HCT116 (cell line): ENCODE results near the gene OPTN. TPM values are rescaled to one million over a fixed set of nuclear protein-coding genes. Genes with fewer than 3 reads are reported as not detected.

Experiments
- ATAC-seq: fragments of 200-7000 bp; cut with Tn5 transposase; 2 replicates; pipeline ENCODE4 v1.9.1; 2020; ENCODE audit warnings: mild to moderate bottlenecking, moderate library complexity
- BruUV-seq: library from RNA; stranded (reverse); fragments of 400-500 nt; replicated peaks from 2 replicates; lab custom pipeline; 2021; lab: Mats Ljungman, UMichigan
- CTCF ChIA-PET: fragments of 300-600 bp; sonication (Branson Sonifier 250); formaldehyde crosslinking; loops from one replicate; lab custom pipeline; 2021; ENCODE audit warnings: antibody characterized with exemption; lab: Charles Lee
- POLR2A ChIA-PET: fragments of 300-600, 350-600 bp; sonication (Branson Sonifier 250); formaldehyde crosslinking; loops from one replicate; lab custom pipeline; 2021; ENCODE audit warnings: antibody characterized with exemption; lab: Charles Lee
- RAD21 ChIA-PET, 2 experiments: fragments of 300-600 bp; sonication (Branson Sonifier 250); formaldehyde crosslinking; loops; one replicate each; lab custom pipeline; 2023; ENCODE audit warnings: low total read pairs in 2 of 2; ENCODE audit not compliant: uncharacterized antibody in 2 of 2, unreplicated experiment in 2 of 2, low non-redundant PET in 1 of 2; lab: Charles Lee
- DNase-seq: peaks from one replicate; pipeline ENCODE4 v3.0.0-alpha.2; 2010; ENCODE audit warnings: low read depth, low spot score
- H2AFZ ChIP-seq: fragments of 200-600 bp; shearing (Covaris generic), sonication (generic); 2 replicates; pipeline ENCODE4 v1.6.1; 2017; ENCODE audit warnings: low read depth, mixed run types, mixed read lengths, antibody characterized with exemption, low read length; ENCODE audit not compliant: poor library complexity, severe bottlenecking
- H3K27ac ChIP-seq: 2 replicates; pipeline ENCODE4 v1.5.1; 2012; ENCODE audit warnings: low read depth, low read length
- H3K27me3 ChIP-seq: fragments of 200-600 bp; sonication (generic); 2 replicates; pipeline ENCODE4 v1.6.1; 2016; ENCODE audit warnings: mixed run types, low read length, mixed read lengths; ENCODE audit not compliant: insufficient read depth
- H3K36me3 ChIP-seq, 2 experiments: fragments of 200-500 bp in 1 of 2; fragments of 200-600 bp in 1 of 2; sonication (Bioruptor generic) in 1 of 2; sonication (generic) in 1 of 2; 2 replicates each; pipeline versions ENCODE4 v1.5.1 to v1.6.1; 2014 to 2016; ENCODE audit warnings: low read length in 2 of 2, inconsistent platforms in 1 of 2, mixed read lengths in 1 of 2, mixed run types in 1 of 2; ENCODE audit not compliant: insufficient read depth in 2 of 2, control insufficient read depth in 1 of 2
- H3K4me1 ChIP-seq, 2 experiments: fragments of 200-600 bp in 1 of 2; sonication (generic) in 1 of 2; 2 replicates each; pipeline versions ENCODE4 v1.5.1 to v1.6.1; 2012 to 2017; ENCODE audit warnings: low read length in 2 of 2, inconsistent platforms in 1 of 2, mild to moderate bottlenecking in 1 of 2, mixed read lengths in 1 of 2, mixed run types in 1 of 2, moderate library complexity in 1 of 2; ENCODE audit not compliant: insufficient read depth in 2 of 2, control insufficient read depth in 1 of 2
- H3K4me2 ChIP-seq: fragments of 200-600 bp; sonication (generic); 2 replicates; pipeline ENCODE4 v1.6.1; 2017; ENCODE audit warnings: mixed run types, low read length, mixed read lengths
- H3K4me3 ChIP-seq, 2 experiments: fragments of 200-600 bp in 1 of 2; sonication (generic) in 1 of 2; replicated peaks in 1 of 2; 2 replicates each; pipeline ENCODE4 v1.5.1; 2011 to 2016; ENCODE audit warnings: low read length in 2 of 2, control low read depth in 1 of 2, low read depth in 1 of 2, mild to moderate bottlenecking in 1 of 2, mixed read lengths in 1 of 2, mixed run types in 1 of 2
- H3K79me2 ChIP-seq: fragments of 200-600 bp; sonication (generic); 2 replicates; pipeline ENCODE4 v1.6.1; 2017; ENCODE audit warnings: mild to moderate bottlenecking, mixed run types, low read length, moderate library complexity, mixed read lengths; ENCODE audit not compliant: insufficient read depth
- H3K9ac ChIP-seq: fragments of 200-600 bp; sonication (generic); 2 replicates; pipeline ENCODE4 v1.6.1; 2016; ENCODE audit warnings: low read length, mixed read lengths
- H3K9me2 ChIP-seq: fragments of 200-600 bp; sonication (generic), shearing (Covaris generic); 2 replicates; pipeline ENCODE4 v1.6.1; 2017; ENCODE audit warnings: mixed run types, mild to moderate bottlenecking, moderate library complexity; ENCODE audit not compliant: insufficient read depth
- H3K9me3 ChIP-seq, 2 experiments: fragments of 200-500 bp in 1 of 2; fragments of 200-600 bp in 1 of 2; sonication (Bioruptor generic) in 1 of 2; sonication (generic) in 1 of 2; 2 replicates each; pipeline ENCODE4 v1.6.1; 2014 to 2017; ENCODE audit warnings: low read length in 2 of 2, mixed read lengths in 2 of 2, inconsistent platforms in 1 of 2, low read depth in 1 of 2, mild to moderate bottlenecking in 1 of 2, mixed run types in 1 of 2, moderate library complexity in 1 of 2; ENCODE audit not compliant: control insufficient read depth in 1 of 2, insufficient read depth in 1 of 2
- H4K20me1 ChIP-seq: fragments of 200-600 bp; sonication (generic), shearing (Covaris generic); 2 replicates; pipeline ENCODE4 v1.6.1; 2017; ENCODE audit warnings: mixed run types, mild to moderate bottlenecking, moderate library complexity; ENCODE audit not compliant: insufficient read depth
- CBX3 ChIP-seq: IDR thresholded peaks from 2 replicates; pipeline ENCODE4 v1.6.1; 2012; ENCODE audit warnings: low read depth
- ELF1 ChIP-seq: IDR thresholded peaks from 2 replicates; pipeline ENCODE4 v1.6.1; 2012; ENCODE audit warnings: low read depth, borderline replicate concordance
- EZH2phosphoT487 ChIP-seq: fragments of 200-600 bp; IDR thresholded peaks from 2 replicates; pipeline ENCODE4 v1.6.1; 2018; ENCODE audit warnings: antibody characterized with exemption, borderline replicate concordance
- JUND ChIP-seq: IDR thresholded peaks from 2 replicates; pipeline ENCODE4 v1.6.1; 2012
- POLR2A ChIP-seq: IDR thresholded peaks from 2 replicates; pipeline ENCODE4 v1.7.0; 2011; ENCODE audit warnings: borderline replicate concordance; ENCODE audit not compliant: insufficient read depth, insufficient read length; ENCODE audit errors: extremely low read depth
- RAD21 ChIP-seq: IDR thresholded peaks from 2 replicates; pipeline ENCODE4 v1.6.1; 2012; ENCODE audit warnings: low read depth, mild to moderate bottlenecking
- SIN3A ChIP-seq: IDR thresholded peaks from 2 replicates; pipeline ENCODE4 v1.6.1; 2012; ENCODE audit warnings: low read depth
- TCF7L2 ChIP-seq: IDR thresholded peaks from 2 replicates; pipeline ENCODE4 v1.7.0; 2011; ENCODE audit warnings: borderline replicate concordance, inconsistent platforms; ENCODE audit not compliant: insufficient read depth, insufficient read length; ENCODE audit errors: extremely low read depth
- intact Hi-C: fragments of 100-400 bp; cut with micrococcal nuclease; formaldehyde crosslinking; loops from 2 replicates; pipeline ENCODE4 v1.10.0; 2022
- total RNA-seq: library from RNA; stranded (reverse); gene quantifications from one replicate; pipeline ENCODE4 v1.2.1, GENCODE V29; 2021; ENCODE audit not compliant: unreplicated experiment
- TF ChIP-seq, protein P1 (sequence below): IDR thresholded peaks from 2 replicates; pipeline ENCODE4 v1.6.1; 2012; ENCODE audit warnings: low read depth

The OPTN gene
- total RNA-seq, 1 experiment from 2014 or later, result 17.0 TPM

DNA sequence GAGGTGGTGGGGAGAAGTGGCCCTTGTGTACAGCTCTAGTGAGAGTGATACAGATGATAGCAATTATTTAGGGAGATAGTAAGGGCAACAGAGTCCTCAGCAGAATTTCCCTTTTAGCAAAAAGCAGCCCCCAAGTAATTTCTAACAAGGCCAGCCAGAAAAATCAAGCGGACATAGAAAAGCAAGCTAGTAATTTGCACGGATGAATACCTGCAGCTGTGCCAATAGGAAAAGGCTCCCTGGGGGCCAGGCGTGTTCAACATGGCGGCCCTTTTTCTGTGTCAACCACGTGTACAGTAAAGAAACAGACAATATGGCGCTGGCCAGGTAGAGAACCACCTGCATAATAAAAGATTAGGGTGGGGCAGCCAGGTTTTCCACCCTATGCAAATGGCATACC lies 68.8 kb downstream of the OPTN start:
- no peaks in the 10 kb centered on the region for H3K4me1 ChIP-seq
- peaks cover 87% of the 10 kb centered on the region for H3K79me2 ChIP-seq
- ChIA-PET POLR2A (no interaction called here), RAD21 (no interaction called here), CTCF (no interaction called here)
- intact Hi-C loops, result no loop called here
- no peak for DNase-seq
- H3K4me3 ChIP-seq, result no peak overlapping the region
- H4K20me1 ChIP-seq, result no peaks in the 10 kb centered on the region
- no peaks in the 10 kb centered on the region for H3K9me2 ChIP-seq
- ATAC-seq, result no peak
- H2AFZ ChIP-seq, result no peak overlapping the region
- no peaks in the 10 kb centered on the region for H3K9me3 ChIP-seq
- no peak overlapping the region for H3K4me2 ChIP-seq
- BruUV-seq, result no TSS peak
- H3K9ac ChIP-seq, result no peak overlapping the region
- no peaks in the 10 kb centered on the region for H3K27me3 ChIP-seq
- peaks cover 17 to 50% of the 10 kb centered on the region in 2 experiments for H3K36me3 ChIP-seq
- no peak for TF ChIP-seq JUND
- no peak for TF ChIP-seq SIN3A
- TF ChIP-seq, protein P1, sequence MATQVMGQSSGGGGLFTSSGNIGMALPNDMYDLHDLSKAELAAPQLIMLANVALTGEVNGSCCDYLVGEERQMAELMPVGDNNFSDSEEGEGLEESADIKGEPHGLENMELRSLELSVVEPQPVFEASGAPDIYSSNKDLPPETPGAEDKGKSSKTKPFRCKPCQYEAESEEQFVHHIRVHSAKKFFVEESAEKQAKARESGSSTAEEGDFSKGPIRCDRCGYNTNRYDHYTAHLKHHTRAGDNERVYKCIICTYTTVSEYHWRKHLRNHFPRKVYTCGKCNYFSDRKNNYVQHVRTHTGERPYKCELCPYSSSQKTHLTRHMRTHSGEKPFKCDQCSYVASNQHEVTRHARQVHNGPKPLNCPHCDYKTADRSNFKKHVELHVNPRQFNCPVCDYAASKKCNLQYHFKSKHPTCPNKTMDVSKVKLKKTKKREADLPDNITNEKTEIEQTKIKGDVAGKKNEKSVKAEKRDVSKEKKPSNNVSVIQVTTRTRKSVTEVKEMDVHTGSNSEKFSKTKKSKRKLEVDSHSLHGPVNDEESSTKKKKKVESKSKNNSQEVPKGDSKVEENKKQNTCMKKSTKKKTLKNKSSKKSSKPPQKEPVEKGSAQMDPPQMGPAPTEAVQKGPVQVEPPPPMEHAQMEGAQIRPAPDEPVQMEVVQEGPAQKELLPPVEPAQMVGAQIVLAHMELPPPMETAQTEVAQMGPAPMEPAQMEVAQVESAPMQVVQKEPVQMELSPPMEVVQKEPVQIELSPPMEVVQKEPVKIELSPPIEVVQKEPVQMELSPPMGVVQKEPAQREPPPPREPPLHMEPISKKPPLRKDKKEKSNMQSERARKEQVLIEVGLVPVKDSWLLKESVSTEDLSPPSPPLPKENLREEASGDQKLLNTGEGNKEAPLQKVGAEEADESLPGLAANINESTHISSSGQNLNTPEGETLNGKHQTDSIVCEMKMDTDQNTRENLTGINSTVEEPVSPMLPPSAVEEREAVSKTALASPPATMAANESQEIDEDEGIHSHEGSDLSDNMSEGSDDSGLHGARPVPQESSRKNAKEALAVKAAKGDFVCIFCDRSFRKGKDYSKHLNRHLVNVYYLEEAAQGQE, result no peak
- no peak for TF ChIP-seq CBX3
- no peak for TF ChIP-seq TCF7L2
- TF ChIP-seq ELF1, result no peak
- no peak overlapping the region for H3K27ac ChIP-seq

GRCh38 chr10:13173616-13174015 lies 73.7 kb downstream of the OPTN start:
- H2AFZ ChIP-seq, result no peak overlapping the region
- no peak for ATAC-seq
- peaks cover 2% of the 10 kb centered on the region; the same call in 1 of the 2 replicates for H4K20me1 ChIP-seq
- no peaks in the 10 kb centered on the region for H3K9me3 ChIP-seq
- no peak overlapping the region for H3K4me2 ChIP-seq
- H3K27me3 ChIP-seq, result no peaks in the 10 kb centered on the region
- ChIA-PET RAD21 (no interaction called here), POLR2A (no interaction called here), CTCF (no interaction called here)
- no peaks in the 10 kb centered on the region for H3K9me2 ChIP-seq
- no peak overlapping the region for H3K27ac ChIP-seq
- no peak for DNase-seq
- H3K36me3 ChIP-seq, result peaks cover 35 to 53% of the 10 kb centered on the region in 2 experiments
- BruUV-seq, result no TSS peak
- no peak overlapping the region for H3K4me3 ChIP-seq
- H3K79me2 ChIP-seq, result peaks cover 45% of the 10 kb centered on the region
- H3K4me1 ChIP-seq, result no peaks in the 10 kb centered on the region
- TF ChIP-seq, protein P1, result no peak
- no peak for TF ChIP-seq SIN3A
- no peak for TF ChIP-seq POLR2A
- no peak for TF ChIP-seq RAD21
- no peak for TF ChIP-seq EZH2phosphoT487
- no peak overlapping the region for H3K9ac ChIP-seq
- intact Hi-C loops, result no loop called here
